NCI-H1694 (cell line): Measurements from ENCODE around the gene NFYA.

Source experiments
- DNase-seq: peaks from one replicate; lab custom pipeline; 2025; lab: John Stamatoyannopoulos, UW

NFYA gene

GRCh38 chr6:41072836-41073202 is at the start of gene NFYA:
Gene NFYA (plus strand): TSS chr6:41072974. CDS start chr6:41079090, 6,116 bp downstream.
- DNase-seq, result no peak

GRCh38 chr6:41023114-41023513 is 49.7 kb upstream of the NFYA start:
- no peak for DNase-seq

- no peak for DNase-seq
These were observed 46.7 kb upstream of the NFYA start for GRCh38 chr6:41025966-41026530.

DNA sequence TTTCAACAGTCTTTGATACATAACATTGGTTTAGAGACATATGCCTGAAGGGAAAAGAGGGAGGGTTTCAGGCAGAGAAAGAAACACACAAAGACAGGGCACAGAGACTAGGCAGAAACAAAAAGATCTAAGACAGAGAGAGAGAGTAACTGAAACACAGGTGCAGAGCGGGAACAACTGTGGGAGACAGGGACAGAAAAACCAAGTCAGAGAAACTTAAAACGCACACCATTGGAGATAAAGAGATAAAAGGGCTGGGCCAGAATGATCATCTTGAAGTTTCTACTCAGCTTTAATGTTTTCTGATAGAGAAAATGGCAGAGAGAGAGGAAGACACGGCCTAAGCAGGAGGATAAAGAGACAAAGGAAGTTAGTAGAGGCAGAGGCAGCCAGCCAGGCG is 45.5 kb upstream of the NFYA start:
- no peak for DNase-seq

DNA sequence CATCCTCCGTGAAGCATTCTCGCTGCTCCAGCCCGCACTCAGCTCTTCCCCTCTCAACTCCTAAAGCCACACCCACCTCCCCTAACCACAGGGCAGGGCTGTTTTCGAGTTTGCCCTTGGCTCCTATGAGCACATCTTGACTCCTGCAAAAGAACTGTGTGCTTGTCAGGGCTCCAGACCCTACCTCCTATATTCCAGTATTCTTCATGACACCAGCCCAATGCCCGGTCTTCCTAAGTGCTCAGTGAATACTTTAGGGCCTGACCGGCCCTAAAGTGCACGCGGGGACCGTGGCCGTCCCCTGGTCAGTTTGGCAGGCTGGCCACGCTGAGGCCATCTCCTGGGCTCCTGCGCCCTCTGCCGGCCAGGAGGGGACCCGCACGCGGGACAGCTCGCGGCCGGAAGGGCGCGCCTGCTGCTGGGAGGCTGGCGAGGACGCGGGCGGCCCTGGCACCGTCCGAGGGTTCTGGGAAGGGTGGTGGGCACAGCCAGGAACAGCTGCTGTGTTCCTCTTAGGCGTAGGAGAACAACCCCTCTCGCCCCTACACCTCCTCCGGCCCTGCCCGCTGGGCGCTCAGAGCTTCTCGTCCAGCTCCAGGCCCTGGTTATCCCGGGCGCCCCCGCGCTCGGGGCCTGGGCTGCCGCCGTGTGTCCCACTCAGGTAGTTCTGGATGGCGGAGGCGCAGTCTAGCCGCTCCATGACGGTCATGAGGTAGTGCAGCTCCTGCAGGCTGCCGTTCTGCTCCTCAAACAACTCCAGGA is 44.8 kb upstream of the NFYA start:
- no peak for DNase-seq

- DNase-seq, result no peak
These were observed 44.0 kb upstream of the NFYA start for GRCh38 chr6:41028561-41029412.

- no peak for DNase-seq
These were observed 39.9 kb upstream of the NFYA start for GRCh38 chr6:41032830-41033229.

DNA sequence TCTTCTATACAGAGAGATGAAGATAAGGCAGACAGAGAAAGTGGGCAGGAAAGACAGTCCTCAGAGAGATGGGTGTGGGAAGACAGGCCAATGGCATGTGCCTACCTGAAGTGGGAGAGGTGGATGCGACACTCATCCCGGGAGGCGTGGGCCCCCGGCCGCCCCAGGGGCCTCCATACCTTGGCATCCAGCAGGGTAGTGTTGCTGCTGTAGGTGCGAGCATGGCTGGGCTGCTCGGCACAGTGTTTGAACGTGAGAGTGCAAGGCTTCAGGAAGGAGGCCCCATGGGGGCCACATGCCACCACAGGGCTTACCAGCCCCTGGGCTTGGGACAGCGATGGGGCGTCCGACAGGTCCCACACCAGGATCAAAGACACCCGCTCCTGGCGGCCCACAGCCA is 39.0 kb upstream of the NFYA start:
- no peak for DNase-seq

- DNase-seq, result no peak
These were observed 36.6 kb upstream of the NFYA start for GRCh38 chr6:41036186-41036585.

GRCh38 chr6:41036601-41037000 is 36.2 kb upstream of the NFYA start:
- DNase-seq, result no peak

DNA sequence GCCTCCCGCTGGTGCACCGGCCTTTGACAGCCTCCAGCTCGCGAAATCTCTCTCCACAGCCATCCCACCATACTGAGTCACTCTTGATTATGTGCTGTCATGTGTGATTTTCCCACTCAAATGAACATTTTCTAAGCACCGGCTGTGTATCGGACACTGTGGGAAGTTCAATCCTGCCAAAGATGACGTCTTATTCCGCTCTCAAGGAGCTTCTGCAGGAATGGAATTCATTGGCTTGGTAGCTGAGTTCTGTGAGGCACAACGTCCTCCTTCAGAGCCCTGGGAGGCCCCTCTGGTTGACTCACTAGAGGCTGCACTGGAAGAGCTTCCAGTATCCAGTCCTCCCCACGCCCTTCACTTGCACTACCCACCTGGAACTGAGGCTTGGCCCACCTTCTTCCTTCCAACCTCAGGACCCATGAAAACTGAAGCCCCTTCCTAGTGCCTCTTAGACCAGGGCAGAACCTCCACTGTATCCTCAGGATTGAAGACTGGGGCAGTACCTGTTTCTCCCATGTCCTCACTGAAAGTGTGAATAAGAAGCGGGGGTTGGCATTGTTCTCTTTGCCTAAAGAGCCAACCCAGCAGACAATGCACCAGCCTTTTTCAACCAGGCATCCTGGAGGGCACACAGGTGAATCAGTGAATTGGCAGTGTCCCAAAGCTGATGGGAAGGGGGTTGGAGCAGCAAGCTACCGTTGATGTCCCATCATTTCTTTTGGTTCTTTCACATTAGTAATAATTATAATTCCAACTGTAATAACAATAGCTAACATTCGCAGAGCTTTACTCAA is 35.5 kb upstream of the NFYA start:
- DNase-seq, result no peak

- no peak for DNase-seq
These were observed 34.6 kb upstream of the NFYA start for GRCh38 chr6:41038205-41038604.

DNA sequence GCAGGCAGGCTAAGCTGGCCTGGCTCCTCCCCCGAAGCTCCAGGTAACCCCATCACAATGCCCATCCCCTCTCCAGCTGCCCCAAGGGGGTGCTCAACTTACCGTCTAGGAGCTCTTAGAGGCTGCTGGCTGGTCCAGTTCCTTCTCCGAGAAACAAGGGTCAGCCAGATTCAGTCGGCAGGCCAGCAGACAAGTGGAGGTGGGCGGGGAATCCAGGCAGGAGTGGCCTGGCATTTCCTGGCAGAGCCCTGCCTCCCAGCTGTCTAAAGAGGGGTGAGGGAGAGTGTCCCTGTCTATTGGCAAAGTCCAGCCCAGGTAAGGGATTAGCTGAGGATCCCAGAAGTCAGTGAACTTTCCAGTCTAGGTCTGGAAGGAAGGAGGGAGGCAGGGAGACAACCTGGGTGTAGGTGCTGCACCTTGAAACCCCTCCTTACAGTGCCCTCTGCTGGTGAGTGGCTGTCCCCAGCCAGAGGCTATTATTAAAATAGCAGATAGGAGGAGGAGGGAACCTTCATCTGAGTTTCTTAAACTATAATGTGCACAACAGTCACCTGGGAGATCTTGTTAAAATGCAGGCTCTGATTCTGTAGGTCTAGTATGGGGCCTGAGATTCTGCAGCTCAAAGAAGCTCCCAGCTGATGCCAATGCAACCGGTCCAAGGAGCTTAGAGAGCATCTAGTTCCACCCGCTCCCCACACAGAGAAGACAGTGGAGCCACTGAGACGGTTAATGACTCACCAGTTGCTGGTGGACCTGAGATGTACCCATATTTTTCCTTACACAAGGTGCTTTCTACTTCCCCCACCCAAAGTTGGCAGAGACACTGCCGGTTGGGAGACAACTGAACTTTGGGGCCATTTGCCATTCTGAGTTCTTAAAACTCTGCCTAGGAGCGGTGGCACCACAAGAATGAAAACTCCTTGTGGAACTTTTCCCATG is 33.4 kb upstream of the NFYA start, which contains the start of gene UNC5CL:
TSS of gene UNC5CL (minus strand) at position 162 of the 939 bp plus-strand sequence. CDS start 4,147 bp downstream, outside the sequence.
- DNase-seq, result peak; percentile 35

DNA sequence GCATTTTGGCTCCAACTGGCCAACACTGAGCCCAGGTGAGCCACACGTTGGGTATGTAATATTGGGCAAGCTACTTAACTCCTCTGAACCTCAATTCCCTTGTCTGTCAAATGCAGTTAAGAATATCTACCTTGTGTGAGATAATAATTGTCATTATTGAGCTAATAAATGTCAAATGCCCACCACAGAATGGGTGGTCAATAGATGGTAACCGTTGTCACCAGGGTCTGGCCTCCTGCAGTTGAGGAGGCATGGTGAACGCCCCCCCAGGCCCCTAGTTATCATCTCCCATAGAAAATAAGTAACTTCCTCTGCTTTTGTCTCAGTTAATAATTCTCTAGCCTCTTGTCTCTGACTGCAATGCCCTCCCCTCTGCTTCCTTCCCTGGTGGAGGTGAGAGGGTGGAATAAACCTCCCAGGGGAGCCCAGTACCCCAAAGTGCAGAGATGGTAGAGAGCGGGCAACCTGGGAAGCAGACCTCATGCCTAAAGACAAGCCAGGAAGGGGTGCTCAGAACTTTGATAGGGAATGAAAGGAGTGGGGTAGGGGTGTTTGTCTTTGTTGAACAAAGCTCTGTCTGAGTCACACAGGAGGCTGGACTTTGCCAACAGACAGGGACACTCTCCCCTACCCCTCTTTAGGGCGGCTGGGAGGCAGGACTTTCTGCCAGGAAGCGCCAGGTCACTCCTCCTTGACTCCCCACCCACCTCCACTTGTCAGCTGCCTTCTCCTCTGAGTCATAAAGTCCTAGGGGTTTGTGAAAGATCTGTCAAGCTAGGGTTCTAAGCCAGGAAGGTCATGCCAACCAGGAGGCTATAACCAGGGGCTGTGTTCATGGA is 32.5 kb upstream of the NFYA start:
- no peak for DNase-seq

DNA sequence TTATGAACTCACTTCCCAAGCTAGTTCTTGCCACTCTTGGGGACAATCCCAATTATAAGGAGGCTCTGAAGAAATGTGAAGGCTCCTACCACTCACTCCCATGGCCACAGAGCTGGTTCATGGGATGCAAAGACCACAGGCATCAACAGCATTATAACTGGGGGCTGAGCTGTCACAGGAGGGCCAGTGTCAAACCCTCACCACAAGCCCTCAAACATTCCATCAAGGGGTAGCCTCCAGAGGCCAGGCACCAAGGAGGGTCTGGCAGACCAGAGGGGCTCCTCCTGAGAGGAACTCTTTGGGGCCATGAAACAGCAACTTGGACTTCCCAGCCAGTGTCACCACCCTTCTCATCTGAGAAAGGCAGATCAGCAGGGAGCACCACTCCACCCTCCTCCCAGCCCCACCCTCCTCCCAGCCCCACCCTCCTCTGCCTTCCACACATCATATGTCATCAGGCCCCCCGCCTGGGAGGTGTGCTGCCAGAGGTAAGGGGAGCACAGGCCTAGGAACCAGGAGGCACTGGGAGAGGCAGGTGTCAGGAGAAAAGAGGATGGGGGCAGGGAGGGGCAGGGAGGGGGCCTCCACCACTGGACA is 31.7 kb upstream of the NFYA start:
- DNase-seq, result no peak

GRCh38 chr6:41042226-41043055 is 30.3 kb upstream of the NFYA start, which contains the start of gene TSPO2:
Gene TSPO2 (plus strand): TSS chr6:41042467. CDS start chr6:41042986, 519 bp downstream.
- no peak for DNase-seq

DNA sequence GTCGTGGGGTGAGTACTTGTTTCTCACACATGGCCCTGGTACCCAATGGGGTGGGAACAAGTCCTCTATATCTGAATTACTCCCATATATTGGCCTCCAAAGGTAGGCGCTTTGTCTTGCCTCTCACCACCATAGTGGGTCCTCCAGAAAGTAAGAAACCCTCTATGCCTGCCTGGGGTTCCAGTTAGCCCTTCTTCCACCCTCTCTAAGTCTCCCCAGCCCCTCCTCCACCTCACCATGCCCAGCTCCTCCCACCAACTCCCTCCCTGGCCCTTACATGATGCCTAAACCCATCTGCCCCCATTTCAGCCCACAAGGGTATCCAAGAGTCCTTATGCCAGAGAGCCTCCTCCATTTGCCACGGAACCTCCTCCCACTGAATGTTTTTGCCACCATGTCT is 29.6 kb upstream of the NFYA start:
- no peak for DNase-seq

- DNase-seq, result no peak
These were observed 27.1 kb upstream of the NFYA start for GRCh38 chr6:41045664-41046063.

DNA sequence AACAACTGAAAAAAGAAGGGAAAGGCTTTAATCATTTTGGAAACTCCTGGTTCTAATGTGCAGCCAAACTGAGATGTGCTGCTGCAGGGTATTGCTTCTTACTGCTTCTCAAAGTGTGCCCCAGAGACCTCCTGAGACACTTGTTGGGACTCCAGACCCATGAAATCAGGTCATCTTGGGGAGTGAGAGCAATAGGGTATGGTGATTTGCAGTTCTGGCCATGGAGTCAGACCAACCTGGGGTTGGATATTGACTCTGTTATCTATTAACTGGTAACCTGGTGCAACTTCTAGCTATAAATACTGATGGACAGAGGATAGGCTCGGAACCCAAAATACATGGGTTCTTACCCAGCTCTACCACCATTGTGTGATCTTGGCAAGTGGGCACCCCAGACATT is 26.7 kb upstream of the NFYA start:
- no peak for DNase-seq
